PC-3 (cell line): ENCODE measurements around the gene FIBCD1.

Experiments
- CTCF ChIP-seq: fragments of 300-600 bp; sonication (generic); conservative IDR thresholded peaks from 2 replicates; pipeline ENCODE4 v1.5.1; 2017; ENCODE audit warnings: antibody characterized with exemption, low read depth, mild to moderate bottlenecking, low read length
- EZH2 ChIP-seq: fragments of 300-600 bp; sonication (generic); IDR thresholded peaks from one replicate; pipeline ENCODE4 v1.6.1; 2017; ENCODE audit warnings: antibody characterized with exemption, mild to moderate bottlenecking, low read length; ENCODE audit not compliant: unreplicated experiment
- EZH2phosphoT487 ChIP-seq: fragments of 300-600 bp; sonication (generic); IDR thresholded peaks from 2 replicates; pipeline ENCODE4 v1.6.1; 2018; ENCODE audit warnings: mild to moderate bottlenecking, antibody characterized with exemption, low read length, borderline replicate concordance

- TF ChIP-seq CTCF (no peak), EZH2 (no peak), EZH2phosphoT487 (no peak)
Measured at GRCh38 chr9:130865921-130866320, 73.1 kb downstream of the FIBCD1 start.
